Epithelial cell of proximal tubule (primary cell): ENCODE measurements around the gene AKNAD1. TPM values are rescaled to one million over a fixed set of nuclear protein-coding genes. Genes with fewer than 3 reads are reported as not detected.

Experiments used
- DNase-seq: peaks from one replicate; pipeline ENCODE4 v3.0.0-alpha.2; 2011; ENCODE audit warnings: low read depth
- H3K4me3 ChIP-seq: 2 replicates; pipeline ENCODE4 v1.5.1; 2011; ENCODE audit warnings: low read depth, mild to moderate bottlenecking, low read length
- total RNA-seq: library from RNA; depleted of rRNA; stranded (reverse); fragments of >200 nt; gene quantifications from 2 replicates; pipeline ENCODE4 v1.2.3, GENCODE V29; 2015
- TF ChIP-seq, protein P1 (sequence below): conservative IDR thresholded peaks from 2 replicates; pipeline ENCODE4 v1.5.1; 2012; ENCODE audit warnings: low read depth, mild to moderate bottlenecking, low read length

AKNAD1 gene
- total RNA-seq, 1 donor from 2014 or later: not detected

DNA sequence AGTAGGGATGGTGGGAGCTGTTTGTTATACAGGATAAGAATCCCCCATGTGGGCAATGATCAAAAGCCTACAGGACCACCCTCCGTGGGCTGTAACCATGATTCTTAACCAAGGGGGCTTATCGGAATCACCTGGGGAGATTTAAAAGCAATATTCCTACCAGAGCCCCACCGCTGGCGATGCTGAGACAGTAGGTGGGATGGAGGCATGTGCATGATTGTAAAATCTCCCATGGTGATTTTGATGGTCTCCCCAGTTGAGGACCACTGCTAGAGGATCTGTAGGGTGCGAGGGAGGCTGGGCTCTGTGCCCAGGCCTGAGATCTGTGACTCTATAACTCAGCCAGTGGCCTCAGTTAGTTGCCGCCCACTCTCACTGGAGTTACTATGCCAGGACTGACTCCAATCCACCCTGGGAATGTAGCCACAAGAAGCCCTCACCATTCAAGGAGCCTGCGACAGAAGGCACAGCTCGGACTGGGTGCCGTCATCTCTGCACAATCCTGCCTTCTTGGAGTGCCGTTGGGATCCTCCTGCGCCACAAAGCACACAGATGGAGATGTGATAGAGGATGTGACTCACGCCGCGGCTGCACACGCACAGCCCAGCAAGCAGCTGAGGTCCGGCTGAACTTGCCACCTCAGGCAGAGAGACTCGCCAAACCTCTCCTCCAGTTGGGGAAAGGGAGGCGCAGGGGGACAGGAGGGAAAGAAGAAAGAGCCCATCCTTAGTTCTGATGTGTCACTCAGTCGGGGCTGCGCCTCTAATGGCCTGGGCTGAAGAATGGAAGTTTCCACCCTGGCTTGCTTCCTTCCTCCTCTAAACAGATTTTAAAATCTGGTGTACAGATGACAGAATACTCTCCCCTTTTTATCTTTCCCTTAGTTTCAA is 26.5 kb downstream of the AKNAD1 start:
- no peak overlapping the region for H3K4me3 ChIP-seq
- TF ChIP-seq, protein P1, sequence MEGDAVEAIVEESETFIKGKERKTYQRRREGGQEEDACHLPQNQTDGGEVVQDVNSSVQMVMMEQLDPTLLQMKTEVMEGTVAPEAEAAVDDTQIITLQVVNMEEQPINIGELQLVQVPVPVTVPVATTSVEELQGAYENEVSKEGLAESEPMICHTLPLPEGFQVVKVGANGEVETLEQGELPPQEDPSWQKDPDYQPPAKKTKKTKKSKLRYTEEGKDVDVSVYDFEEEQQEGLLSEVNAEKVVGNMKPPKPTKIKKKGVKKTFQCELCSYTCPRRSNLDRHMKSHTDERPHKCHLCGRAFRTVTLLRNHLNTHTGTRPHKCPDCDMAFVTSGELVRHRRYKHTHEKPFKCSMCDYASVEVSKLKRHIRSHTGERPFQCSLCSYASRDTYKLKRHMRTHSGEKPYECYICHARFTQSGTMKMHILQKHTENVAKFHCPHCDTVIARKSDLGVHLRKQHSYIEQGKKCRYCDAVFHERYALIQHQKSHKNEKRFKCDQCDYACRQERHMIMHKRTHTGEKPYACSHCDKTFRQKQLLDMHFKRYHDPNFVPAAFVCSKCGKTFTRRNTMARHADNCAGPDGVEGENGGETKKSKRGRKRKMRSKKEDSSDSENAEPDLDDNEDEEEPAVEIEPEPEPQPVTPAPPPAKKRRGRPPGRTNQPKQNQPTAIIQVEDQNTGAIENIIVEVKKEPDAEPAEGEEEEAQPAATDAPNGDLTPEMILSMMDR: no peak
- no peak for DNase-seq

DNA sequence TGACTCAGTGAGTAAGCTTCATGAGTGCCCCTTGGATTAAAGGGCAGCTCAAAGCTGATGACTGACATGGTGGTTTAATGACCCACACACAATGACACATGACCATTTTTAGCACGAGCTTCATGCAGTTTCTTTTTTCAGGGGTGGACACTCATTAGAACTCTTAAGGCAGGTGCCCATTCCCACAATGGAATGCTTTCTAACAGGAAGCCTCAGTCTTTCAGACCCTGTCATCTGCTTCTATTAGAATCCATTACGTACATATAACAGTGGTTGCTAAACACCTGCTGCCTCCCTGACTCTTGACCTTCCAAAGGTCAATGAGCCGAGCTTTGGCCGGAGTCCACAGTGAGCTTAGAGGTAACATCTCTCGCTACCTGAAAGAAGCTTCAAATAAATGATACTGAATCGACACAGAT is 27.4 kb downstream of the AKNAD1 start:
- H3K4me3 ChIP-seq: no peak overlapping the region
- peak; percentile 45 for DNase-seq
- TF ChIP-seq, protein P1: no peak

DNA sequence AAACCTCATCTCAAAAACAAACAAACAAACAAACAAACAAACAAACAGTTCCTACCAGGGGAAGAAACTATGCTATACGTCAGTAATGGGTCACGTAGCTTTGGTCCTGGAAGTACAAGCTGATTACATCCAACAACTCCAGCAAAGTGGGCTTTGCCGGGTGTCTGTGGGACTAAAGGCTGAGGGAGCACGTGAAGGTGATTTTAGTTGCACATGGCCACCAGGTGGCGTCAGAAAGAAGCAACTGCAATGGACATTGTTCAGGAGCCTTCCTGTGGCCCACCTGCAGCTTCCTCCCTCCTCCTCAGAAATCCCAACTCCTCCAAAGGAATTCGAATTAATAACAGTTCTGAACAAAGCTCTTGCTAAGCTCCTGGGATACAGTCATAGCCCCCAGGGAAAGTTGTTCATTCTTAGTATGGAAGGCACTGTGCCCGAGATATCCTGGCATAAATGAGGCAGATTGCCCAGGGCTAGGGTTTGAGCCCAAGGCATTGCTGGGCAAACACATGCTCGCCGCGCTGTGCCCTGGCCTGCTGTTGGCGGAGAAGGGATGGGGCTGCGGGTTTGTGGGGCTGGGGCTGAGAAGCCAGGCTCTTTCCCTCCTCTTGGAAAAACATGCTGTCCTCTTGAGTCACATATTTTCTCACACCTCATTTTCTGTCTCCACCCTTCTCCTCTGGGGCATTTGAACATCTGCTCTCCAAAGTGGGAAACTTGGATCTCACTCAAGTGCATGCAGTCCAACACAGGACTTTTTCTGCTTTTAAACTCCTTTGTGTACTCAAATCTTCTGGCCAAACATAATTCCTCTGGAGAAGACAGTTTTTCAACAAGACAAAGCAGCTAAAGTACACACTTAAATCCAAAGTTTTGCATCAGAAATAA is 28.6 kb downstream of the AKNAD1 start:
- TF ChIP-seq, protein P1: peak; percentile 81
- H3K4me3 ChIP-seq: no peak overlapping the region
- peak; percentile 22 for DNase-seq

DNA sequence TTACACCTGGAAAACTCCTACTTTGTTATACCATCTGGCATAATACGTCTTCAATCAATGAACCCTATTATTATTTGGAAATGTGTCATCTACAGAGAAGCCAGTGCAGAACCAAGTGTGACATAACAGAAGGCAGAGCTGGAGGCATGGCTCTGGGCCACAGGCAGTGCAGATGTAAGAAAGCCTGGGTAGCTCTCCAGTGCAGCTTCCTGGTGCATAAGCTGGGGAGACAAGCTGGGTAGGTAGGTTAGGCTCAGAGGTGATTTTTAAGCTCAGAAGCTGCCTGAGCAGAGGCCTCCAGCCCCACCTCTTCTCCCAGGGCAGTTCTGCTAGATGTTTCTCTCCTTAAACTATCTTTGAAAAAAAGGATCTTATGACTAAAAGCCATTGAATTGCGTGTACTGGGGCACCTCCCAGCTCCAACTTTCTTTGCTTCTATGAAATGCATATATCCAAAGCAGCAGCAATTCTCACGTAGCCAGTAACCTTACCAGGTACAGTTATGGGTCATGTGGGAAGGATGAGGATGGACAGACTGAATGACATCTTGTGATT is 30.7 kb downstream of the AKNAD1 start:
- H3K4me3 ChIP-seq: no peak overlapping the region
- TF ChIP-seq, protein P1: no peak
- DNase-seq: no peak

DNA sequence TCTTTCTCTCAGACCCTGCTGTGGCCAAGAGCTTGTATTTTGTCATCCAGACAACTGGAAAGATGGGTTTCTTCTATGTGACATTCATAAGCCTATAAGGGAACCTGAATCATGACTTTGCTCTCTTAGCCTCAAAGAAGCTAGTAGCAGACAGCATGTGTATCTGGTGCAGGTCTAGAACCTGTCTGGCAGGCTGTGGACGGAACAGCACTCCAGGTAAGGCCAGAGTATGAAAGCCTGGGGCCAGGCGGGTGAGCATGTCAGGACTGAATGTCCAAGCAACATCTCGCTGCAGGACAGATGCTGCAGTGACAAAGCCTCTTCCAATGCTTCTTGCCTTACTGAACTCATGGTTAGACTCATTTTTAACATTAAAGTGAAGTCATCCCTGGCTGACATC is 32.8 kb downstream of the AKNAD1 start:
- DNase-seq: no peak
- TF ChIP-seq, protein P1: no peak
- no peak overlapping the region for H3K4me3 ChIP-seq

DNA sequence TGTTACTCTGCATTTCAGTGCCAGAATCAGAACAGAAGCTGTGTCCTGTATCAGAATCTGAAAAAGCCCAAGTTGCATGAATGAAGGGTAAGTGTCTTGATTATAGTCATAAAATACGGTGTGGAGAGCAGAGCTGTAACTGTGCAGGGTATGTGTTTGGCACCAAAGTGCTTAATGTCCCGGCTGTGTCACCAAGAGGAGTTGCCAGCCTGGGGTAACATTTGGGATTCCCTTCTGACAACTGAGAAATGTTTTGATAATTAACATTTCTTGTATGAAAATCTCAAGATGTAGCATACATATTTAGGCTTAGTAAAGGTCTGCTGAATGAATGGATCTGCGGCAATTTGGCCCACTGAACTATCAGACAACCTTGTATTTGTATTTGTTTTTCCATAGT is 33.3 kb downstream of the AKNAD1 start:
- TF ChIP-seq, protein P1: no peak
- H3K4me3 ChIP-seq: no peak overlapping the region
- DNase-seq: no peak
